T-helper 2 cell treated with Interferon-gamma antibody and Interleukin-4, amounts not matched to agents 100 ng/mL and 5 ng/mL, for 36 hours (primary cell): ENCODE data around the gene ZNF74. TPM values are rescaled to one million over a fixed set of nuclear protein-coding genes. Genes with fewer than 3 reads are reported as not detected.
"Not testable (repeated sequence)": the region's sequence is repeated elsewhere in the genome, so short reads cannot be mapped to it uniquely, and the experiment has no call there.

Experiments used
- intact Hi-C: fragments of 100-400 bp; cut with micrococcal nuclease; formaldehyde crosslinking; loops from one replicate; pipeline ENCODE4 v1.15.1; 2023
- total RNA-seq: library from RNA; stranded (reverse); gene quantifications from 2 replicates; pipeline ENCODE4 v1.2.3, GENCODE V29; 2022

Gene ZNF74
- total RNA-seq, 1 donor from 2014 or later: 10.7 TPM

DNA sequence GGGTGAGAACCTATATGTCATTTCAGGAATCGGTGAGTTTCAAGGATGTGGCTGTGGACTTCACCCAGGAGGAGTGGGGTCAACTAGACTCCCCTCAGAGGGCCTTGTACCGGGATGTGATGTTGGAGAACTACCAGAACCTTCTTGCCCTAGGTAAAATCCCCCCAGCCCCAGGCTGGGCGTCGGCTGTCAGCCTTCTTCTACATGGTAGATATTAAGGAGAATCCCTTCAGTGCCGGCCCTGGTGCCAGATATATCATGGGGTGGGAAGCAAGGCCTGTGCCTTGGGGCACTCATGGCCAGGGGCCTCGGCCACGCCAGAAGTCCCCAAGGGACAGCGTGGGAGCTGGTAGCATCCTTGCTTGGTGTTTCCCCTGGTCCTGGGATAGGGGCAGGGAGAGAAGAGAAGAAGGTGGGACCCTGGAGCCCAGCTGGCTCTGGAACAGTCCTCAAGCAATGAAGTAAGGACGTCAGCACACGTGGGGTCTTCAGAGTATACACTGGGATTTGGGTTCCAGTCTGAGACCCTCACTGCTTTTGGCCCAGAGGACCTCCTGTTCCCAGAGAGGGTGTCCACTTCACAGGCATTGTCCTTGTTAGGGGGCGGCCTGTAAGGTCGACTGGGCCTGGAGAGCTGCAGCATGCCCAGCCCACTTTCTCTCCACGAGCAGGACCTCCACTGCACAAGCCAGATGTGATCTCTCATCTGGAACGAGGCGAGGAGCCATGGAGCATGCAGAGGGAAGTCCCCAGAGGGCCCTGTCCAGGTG is 6.8 kb downstream of the ZNF74 start:
- intact Hi-C loops: no loop called here

DNA sequence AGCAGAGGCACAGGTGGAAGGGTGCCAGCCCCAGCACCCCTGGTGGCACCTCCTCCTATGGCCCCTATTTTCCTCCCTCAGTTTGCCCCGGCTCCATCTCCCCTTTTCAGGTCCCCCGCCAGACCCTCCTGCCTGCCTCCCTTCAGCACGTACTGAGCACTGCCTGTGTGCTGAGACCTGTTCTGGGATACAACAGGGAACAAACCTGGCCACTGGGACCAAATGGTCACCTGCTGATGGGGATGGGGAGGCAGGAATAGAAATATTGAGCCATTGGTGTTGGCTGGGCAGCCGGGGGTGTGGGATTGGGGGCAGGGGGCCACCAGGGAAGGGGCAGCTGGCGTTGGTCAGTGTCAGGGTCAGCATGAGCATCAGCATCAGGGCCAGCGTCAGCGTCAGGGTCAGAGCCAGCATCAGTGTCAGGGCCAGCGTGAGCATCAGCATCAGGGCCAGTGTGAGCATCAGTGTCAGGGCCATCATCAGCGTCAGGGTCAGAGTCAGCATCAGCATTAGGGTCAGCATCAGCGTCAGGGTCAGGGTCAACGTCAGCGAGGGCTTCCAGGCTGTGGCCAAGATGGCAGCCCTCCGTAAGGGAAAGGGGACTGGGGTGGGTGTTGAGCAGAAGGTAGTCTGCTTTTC is 7.5 kb downstream of the ZNF74 start:
- intact Hi-C loops: no loop called here

DNA sequence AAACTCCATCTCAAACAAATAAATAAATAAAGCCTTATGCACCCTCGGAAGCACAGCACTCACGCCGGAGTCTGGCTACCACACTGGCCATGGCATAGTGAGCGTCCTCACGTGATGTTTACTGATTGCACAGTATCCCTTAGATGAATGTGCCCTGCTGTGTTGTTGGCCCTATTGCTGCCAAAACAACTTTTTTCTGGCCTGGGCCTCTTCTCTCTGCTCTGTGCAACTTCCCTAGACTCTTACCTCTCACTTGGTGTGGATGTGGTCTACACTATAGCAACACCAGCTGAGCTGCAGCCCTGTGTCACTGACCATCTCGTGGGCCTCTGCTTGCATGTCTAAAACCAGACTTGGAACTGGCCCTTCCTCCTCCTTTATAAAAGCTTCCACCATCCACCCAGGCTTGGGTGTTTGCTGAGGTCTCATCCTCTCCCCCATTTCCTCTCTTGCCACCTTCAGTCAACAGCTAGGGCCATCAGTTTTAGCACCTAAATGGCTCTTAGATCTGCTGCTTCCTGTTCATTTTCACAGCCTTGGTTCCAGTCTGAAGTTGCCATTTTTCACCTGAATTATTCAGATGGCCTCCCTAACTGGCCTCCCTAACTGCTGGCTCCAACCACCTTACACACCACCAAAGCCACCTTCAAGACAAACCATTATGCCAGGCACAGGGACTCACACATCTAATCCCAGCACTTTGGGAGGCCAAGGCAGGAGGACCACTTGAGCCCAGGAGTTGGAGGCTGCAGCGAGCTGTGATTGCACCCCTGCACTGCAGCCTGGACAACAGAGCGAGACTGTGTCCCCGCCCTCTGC is 9.2 kb downstream of the ZNF74 start:
- intact Hi-C loops: no loop called here

DNA sequence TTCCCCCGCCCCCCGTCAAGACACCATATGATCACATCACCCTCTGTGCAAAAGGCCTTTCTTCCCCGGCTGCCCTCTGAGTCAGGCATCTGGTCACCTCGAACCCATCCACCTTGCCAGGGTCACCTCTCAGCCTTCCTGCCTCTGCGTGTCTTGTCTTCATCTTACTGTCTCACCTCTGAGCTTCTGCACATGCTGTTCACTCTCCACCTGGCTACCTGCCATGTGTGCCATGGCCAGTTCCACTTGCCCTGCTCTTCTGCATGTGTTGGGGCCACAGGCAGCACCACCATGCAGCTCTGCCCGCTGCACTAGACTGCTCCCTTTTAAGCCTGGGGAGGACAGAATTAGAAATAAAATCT is 9.8 kb downstream of the ZNF74 start:
- intact Hi-C loops: no loop called here

DNA sequence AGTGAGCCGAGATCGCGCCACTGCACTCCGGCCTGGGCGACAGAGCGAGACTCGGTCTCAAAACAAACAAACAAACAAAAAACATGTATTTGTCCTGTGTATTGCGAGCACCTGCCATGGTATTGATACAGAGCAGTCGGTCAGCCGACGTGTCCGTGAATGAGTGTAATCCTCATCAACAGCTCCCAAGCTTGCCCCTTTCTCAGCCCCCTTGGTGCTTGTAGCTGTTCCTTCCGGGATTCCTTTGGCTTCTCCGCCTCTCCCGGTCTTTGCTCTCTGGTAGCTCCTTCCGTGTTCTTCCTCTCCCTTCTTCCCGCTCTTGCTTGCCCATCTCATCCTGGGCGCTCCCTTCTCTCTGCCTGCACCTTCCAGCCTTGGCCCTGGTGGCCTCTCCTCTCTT is 10.9 kb downstream of the ZNF74 start:
- intact Hi-C loops: no loop called here

DNA sequence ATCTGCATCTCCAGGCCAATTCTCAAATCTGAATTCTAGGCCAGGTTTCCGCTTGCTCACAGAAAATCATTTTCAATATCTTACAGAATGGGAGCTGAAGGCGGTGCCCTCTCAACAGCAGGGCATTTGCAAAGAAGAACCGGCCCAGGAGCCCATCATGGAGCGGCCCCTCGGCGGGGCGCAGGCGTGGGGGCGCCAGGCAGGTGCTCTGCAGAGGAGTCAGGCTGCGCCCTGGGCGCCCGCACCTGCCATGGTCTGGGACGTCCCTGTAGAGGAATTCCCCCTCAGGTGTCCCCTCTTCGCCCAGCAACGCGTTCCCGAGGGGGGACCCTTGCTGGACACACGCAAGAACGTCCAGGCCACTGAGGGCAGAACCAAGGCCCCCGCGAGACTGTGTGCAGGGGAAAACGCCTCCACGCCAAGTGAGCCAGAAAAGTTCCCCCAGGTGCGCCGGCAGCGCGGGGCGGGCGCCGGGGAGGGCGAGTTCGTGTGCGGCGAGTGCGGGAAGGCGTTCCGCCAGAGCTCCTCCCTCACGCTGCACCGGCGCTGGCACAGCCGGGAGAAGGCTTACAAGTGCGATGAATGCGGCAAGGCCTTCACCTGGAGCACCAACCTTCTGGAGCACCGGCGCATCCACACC is 11.5 kb downstream of the ZNF74 start:
- intact Hi-C loops: no loop called here

DNA sequence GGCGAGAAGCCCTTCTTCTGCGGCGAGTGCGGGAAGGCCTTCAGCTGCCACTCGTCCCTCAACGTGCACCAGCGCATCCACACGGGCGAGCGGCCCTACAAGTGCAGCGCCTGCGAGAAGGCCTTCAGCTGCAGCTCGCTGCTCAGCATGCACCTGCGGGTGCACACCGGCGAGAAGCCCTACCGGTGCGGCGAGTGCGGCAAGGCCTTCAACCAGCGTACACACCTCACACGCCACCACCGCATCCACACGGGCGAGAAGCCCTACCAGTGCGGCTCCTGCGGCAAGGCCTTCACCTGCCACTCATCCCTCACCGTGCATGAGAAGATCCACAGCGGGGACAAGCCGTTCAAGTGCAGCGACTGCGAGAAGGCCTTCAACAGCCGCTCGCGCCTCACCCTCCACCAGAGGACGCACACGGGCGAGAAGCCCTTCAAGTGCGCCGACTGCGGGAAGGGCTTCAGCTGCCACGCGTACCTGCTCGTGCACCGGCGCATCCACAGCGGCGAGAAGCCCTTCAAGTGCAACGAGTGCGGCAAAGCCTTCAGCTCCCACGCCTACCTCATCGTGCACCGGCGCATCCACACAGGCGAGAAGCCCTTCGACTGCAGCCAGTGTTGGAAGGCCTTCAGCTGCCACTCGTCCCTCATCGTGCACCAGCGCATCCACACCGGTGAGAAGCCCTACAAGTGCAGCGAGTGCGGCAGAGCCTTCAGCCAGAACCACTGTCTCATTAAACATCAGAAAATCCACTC is 12.2 kb downstream of the ZNF74 start:
- intact Hi-C loops: no loop called here

DNA sequence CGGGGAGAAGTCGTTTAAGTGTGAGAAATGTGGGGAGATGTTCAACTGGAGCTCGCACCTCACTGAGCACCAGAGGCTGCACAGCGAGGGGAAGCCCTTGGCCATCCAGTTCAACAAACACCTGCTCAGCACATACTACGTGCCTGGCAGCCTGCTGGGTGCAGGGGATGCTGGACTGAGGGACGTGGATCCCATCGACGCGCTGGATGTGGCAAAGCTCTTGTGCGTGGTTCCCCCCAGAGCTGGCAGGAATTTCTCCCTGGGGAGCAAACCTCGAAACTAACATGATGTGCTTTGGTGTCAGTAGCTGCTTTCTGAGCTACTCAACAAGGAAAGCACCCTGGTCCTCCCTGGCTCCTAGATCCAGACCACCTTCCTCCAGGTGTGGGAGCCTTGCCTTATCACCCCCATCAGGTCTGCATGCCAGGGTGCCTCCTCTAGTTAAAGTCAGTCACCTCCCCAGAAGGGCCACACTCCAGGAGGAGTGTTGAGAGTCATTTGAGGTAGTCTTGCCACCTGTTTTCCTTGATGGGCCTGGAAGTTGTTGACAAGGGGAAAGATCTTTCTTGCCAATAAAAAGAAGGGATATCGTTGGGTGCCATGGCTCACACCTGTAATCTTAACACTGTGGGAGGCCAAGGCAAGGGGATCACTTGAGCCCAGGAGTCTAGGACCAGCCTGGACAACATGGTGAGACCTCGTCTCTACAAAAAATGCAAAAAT is 12.9 kb downstream of the ZNF74 start:
- intact Hi-C loops: no loop called here

DNA sequence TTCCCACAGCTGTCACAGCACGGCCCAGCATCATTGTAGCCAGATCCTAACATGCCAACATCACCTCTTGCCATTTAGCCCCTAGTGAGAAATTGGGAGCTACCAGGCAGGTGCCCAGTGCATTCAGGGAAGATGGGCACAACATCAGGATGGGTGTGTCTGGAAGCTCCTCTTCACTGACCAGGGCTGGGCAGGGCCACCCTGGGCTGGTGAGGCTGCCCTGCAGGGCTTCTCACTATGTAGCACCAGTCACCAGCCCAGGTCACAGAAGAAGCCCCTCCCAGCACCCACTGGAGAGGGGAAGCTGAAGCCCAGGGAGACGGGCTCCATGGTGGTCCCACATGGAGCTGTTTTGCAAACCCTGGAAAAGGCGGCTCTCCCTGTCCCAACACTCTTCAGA is 13.9 kb downstream of the ZNF74 start:
- intact Hi-C loops: no loop called here

DNA sequence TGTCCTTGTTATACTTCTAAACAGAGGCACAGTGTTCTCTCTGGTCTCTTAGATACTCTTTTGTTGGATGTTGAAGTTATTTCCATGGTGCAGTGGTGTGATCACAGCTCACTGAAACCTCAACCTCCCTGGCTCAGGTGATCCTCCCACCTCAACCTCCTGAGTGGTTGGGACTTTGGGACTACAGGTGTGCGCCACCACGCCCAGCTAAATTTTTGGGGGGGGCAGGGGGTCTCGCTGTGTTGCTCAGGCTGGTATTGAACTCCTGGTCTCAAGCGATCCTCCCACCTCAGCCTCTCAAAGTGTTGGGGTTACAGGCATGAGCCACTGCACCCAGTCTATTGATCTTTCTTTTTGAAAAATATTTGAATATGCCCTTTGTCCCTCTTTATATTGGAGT is 14.9 kb downstream of the ZNF74 start:
- intact Hi-C loops: no loop called here

DNA sequence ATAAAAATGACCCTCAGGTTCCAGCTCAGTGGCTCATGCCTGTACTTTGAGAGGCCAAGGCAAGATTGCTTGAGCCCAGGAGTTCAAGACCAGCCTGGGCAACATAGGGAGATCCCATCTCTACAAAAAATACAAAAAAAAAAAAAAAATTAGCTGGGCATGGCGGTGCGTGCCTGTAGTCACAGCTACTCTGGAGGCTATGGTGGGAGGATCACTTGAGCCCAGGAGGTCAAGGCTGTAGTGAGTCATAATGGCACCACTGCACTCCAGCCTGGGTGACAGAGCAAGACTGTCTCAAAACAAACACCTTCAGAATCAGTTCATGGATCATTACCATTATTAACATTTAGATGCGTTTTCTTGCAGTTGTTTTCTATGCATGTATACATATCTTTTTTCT is 15.4 kb downstream of the ZNF74 start:
- intact Hi-C loops: not testable (repeated sequence)

DNA sequence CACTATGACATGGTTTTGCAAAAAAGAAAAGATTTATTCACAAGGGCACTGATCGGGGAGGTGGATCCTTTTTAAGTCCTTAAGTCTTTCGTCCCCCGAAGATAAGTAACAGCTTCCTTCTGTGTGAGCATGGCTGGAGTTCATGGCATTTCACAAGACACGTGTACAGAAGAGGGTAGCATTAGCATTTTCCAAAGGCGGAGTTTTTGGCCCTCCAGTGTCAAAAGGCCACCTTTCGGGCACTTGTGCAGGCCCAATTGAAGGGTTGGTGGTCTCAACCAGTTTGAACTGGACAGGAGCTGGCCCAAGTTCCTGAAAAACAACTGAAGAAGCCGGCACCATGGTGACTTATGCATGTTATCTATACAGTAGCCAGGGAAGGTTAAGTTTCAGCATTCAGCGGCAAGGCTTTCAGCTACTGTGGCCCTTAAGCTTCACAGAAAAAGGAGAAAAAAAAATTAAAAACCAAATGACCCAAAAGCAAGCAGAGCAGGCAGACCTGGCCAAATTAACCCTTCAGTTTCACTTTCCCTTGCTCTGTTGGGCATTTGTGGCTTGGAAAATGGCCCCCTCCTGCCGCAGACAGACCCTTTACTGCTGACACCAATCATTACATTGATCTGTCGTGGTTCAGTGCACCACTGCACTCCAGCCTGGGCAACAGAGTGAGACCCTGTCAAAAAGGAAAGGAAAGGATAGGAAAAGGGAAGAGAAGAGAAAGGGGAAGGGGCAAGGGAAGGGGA is 18.7 kb downstream of the ZNF74 start:
- intact Hi-C loops: no loop called here

DNA sequence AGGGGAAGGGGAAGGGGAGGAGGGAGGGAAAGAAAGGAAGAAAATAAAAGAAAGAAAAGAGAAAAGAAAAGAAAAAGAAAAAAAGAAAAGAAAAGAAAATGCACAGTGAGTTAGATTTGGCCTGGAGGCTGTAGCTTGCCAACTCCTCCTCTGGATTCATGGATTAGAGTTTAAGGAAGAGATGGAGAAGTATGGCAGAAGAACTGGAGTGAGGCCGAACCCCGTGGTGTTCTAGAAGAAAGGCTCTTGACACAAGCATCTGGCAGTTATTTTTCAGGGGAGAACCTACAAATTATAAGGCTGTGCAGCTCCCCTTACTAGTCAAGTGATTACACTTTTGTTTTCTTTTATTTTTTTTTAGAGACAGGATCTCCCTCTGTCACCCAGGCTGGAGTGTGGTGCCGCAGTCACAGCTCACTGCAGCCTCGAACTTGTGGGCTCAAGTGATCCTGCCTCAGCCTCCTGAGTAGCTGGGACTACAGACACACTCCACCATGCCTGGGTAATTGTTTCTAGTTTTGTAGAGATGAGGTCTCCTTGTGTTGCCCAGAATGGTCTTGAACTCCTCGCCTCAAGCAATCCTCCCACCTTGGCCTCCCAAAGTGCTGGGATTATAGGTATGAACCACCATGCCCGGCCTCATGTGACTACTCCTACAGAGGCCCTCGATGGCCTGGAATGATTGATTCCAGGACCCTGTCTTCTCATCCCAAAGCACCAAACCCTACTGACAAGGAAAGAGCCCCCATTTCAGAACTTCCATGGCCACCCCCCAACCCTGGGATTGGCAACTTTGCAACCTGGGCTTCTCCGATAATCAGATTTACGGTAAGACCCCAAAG is 19.5 kb downstream of the ZNF74 start:
- intact Hi-C loops: no loop called here

DNA sequence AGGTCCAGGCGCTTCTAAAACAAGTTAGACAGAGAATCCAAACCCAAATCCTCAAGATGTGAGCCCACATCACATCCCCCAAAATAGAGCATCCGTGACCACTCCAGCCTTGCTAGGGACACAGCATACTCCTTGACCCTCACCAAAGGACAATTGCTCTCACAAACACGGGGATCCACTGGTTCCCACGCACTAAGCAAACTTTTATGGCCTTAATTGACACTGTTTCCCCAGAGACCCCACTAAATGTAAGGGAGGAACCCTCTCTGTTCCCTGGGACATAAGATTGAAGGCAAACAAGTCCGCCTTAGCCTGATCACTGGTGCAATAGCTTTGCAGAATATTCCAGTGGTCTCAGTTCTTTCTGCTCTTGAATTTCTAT is 20.1 kb downstream of the ZNF74 start:
- intact Hi-C loops: no loop called here

DNA sequence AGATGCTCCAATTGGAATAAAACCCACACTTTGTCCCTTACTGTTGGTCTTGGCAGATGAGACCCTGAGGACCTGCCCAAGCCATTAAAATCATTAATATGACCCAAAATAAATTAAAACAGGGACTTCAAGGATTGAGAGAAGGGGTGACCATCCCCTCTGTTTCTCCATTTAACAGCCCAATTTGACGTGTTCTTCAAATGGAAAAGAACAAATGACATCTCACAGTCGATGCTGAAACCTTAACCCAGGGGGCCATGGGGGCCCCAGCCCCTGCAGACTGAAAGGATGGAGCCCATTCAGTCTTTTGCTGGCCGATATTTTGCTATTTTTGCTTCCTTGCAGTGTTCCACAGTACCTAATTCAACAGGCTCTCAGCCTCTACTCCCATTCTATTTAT is 20.5 kb downstream of the ZNF74 start:
- intact Hi-C loops: no loop called here

DNA sequence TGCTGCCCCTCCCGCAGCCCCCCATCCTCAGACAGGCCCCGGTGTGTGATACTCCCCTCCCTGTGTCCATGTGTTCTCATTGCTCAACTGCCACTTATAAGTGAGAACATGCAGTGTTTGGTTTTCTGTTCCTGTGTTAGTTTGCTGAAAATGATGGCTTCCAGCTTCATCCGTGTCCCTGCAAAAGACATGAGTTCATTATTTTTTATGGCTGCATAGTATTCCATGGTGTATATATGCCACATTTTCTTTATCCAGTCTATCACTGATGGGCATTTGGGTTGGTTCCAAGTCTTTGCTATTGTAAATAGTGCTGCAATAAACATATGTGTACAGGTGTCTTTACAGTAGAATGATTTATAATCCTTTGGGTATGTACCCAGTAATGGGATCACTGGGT is 21.3 kb downstream of the ZNF74 start:
- intact Hi-C loops: not testable (repeated sequence)

DNA sequence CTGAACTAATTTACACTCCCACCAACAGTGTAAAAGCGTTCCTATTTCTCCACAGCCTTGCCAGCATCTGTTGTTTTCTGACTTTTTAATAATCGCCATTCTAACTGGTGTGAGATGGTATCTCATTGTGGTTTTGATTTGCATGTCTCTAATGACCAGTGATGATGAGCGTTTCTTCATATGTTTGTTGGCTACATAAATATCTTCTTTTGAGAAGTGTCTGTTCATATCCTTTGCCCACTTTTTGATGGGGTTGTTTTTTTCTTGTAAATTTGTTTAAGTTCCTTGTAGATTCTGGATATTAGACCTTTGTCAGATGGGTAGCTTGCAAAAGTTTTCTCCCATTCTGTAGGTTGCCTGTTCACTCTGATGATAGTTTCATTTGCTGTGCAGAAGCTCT is 21.7 kb downstream of the ZNF74 start:
- intact Hi-C loops: not testable (repeated sequence)

DNA sequence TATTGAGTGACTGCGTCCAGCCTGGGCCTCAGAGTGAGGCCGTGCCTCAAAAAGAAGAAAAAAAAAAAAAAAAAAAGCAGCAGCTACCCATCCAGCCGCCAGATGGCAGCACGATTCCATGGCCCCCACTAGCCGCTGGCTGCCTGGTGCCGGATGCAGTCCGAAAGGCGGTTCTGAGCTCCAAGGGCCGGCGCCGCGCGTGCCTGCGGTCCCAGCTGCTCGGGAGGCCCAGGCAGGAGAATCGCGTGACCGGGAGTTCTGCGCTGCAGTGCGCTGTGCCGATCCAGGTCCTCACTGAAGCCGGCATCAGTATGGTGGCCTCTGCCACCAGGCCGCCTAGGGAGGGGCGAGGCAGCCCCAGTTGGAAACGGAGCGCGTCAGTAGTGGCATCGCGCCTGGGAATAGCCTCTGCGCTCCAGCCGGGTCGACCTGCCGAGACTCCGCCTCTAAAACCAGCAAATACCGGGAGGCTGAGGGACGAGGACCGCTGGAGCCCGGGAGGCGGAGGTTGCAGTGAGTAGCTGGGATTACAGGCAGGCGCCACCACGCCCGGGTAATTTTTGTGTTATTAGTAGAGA is 24.3 kb downstream of the ZNF74 start:
- intact Hi-C loops: loop anchor here (1.0 kb wide), 3 partner anchors 38 to 153 kb away; no protein-coding TSS in a partner anchor

DNA sequence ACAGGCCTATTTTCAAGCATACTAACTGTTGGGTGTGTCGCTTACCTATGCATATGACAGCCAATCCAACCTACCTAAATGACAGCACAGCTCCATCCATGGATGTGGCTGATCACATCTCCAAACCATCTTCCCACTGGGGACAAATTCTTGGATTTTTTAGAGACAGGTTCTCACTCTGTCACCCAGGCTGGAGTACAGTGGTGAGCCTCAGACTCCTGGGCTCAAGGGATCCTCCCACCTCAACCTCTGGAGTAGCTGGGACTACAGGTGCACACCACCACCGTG is 25.7 kb downstream of the ZNF74 start:
- intact Hi-C loops: no loop called here
